Measurements from ENCODE around the gene S100Z.
"Not testable (repeated sequence)": the region's sequence is repeated elsewhere in the genome, so short reads cannot be mapped to it uniquely, and the experiment has no call there.

The S100Z gene

DNA sequence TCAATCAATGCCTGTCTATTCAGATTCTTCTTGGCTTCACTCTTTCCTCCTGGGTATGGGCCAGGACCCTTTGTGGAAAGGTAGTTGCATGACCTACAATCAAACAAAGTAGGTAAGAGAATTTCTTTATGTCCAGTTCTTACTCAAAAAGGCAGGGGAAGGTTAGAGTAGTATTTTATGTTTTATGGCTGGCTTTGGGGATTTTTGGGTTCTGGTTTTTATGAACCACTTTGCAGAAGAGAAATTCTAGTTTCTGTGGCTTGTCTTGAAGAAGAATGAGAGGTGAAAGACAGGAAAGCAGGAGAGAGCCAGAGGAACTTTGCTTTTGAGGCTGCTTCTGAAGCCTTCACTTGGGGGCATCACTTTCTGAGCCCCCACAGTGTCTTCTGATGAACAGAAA, 88.4 kb downstream of the S100Z start:
- Histone ChIP-seq H3K9me3 (ENCODE audit: control insufficient read depth, low read length) (no peaks in the 10 kb centered on the region), H3K4me1 (ENCODE audit: control insufficient read depth, insufficient read depth, low read length) (peaks cover 8% of the 10 kb centered on the region), H3K36me3 (ENCODE audit: control insufficient read depth, insufficient read depth, low read length, severe bottlenecking) (no peaks in the 10 kb centered on the region), H3K27me3 (replicated peaks; ENCODE audit: control insufficient read depth, insufficient read depth, low read length) (no peaks in the 10 kb centered on the region), H3K9ac (ENCODE audit: low read length) (no peak overlapping the region), H3K4me3 (ENCODE audit: low read length) (no peak overlapping the region)
- no peak for DNase-seq (ENCODE audit: low read depth)

DNA sequence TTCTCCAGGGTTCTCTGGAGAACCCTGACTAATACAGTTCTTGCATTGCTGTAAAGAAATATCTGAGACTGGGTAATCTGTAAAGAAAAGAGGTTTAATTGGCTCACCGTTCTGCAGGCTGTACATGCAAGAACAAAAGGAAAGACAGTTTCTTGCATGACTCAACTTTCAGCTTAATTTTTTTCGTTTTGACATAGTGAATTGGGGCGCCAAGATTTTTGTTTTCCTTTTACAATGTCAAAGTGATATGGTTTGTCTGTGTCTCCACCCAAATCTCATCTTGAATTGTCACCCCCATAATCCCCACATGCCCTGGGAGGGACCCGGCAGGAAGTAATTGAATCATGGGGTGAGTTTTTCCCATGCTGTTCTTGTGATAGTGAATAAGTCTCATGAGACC, 91.2 kb downstream of the S100Z start:
- Histone ChIP-seq H3K27me3 (replicated peaks; ENCODE audit: control insufficient read depth, insufficient read depth, low read length) (no peaks in the 10 kb centered on the region), H3K4me1 (ENCODE audit: control insufficient read depth, insufficient read depth, low read length) (peaks cover 9% of the 10 kb centered on the region), H3K9ac (ENCODE audit: low read length) (no peak overlapping the region), H3K36me3 (ENCODE audit: control insufficient read depth, insufficient read depth, low read length, severe bottlenecking) (no peaks in the 10 kb centered on the region), H3K9me3 (ENCODE audit: control insufficient read depth, low read length) (no peaks in the 10 kb centered on the region), H3K4me3 (ENCODE audit: low read length) (no peak overlapping the region)
- no peak for DNase-seq (ENCODE audit: low read depth)

DNA sequence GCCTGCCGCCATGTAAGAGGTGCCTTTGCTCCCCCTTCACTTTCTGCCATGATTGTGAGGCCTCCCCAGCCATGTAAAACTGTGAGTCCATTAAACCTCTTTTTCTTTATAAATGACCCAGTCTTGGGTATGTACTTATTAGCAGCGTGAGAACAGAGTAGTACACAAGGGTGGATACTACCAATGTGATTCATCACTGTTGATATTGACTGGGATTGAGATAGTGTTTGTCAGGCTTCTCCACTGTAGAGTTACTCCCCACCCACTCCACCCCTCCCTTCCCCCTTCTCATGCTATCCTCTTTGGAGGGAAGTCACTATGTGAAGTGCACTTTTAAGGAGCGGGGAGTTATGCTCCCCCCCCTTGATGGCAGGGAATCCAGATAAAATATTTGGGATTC, 91.6 kb downstream of the S100Z start:
- Histone ChIP-seq H3K27me3 (replicated peaks; ENCODE audit: control insufficient read depth, insufficient read depth, low read length) (no peaks in the 10 kb centered on the region), H3K9me3 (ENCODE audit: control insufficient read depth, low read length) (no peaks in the 10 kb centered on the region), H3K4me3 (ENCODE audit: low read length) (no peak overlapping the region), H3K4me1 (ENCODE audit: control insufficient read depth, insufficient read depth, low read length) (peaks cover 9% of the 10 kb centered on the region), H3K36me3 (ENCODE audit: control insufficient read depth, insufficient read depth, low read length, severe bottlenecking) (no peaks in the 10 kb centered on the region), H3K9ac (ENCODE audit: low read length) (no peak overlapping the region)
- DNase-seq (ENCODE audit: low read depth): no peak

DNA sequence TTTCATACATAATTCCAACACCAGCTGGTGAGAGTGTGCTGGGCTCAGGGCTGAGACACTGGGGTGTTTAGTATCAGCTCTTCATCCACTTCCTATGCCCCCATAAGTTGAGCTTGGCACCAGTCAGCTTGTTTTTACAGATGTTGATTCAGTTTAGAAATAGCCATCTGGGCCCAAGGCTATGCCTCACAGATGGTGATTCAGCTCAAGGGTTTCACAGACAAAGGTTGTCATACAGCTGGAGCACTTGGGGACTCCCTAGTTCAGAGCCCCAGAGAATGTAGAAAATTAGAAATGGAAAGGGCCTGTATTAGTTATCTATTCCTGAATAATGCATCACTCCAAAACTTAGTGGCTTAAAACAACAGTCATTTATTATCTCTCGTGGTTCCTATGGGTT, 92.8 kb downstream of the S100Z start:
- H3K27me3 ChIP-seq (replicated peaks; ENCODE audit: control insufficient read depth, insufficient read depth, low read length): no peaks in the 10 kb centered on the region
- no peak overlapping the region for H3K4me3 ChIP-seq (ENCODE audit: low read length)
- peak; percentile 67 for DNase-seq (ENCODE audit: low read depth)
- H3K9me3 ChIP-seq (ENCODE audit: control insufficient read depth, low read length): no peaks in the 10 kb centered on the region
- no peaks in the 10 kb centered on the region for H3K36me3 ChIP-seq (ENCODE audit: control insufficient read depth, insufficient read depth, low read length, severe bottlenecking)
- peaks cover 9% of the 10 kb centered on the region for H3K4me1 ChIP-seq (ENCODE audit: control insufficient read depth, insufficient read depth, low read length)
- H3K9ac ChIP-seq (ENCODE audit: low read length): no peak overlapping the region

DNA sequence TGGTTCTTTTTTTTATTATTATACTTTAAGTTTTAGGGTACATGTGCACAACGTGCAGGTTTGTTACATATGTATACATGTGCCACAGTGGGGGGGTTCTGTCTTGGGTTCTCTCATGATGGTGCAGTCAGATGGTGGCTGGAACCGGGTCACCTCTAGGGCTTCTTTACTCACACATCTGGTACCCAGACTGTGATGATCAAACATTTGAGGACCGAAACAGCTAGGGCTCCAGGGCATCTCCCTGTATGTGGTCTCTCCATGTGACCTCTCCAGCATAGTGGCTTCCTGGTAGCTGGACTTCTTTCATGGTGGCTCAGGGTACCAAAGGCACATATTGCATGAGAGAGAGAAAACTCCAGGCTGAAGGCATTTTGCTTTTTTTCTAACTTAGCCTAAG, 93.2 kb downstream of the S100Z start:
- no peaks in the 10 kb centered on the region for H3K27me3 ChIP-seq (replicated peaks; ENCODE audit: control insufficient read depth, insufficient read depth, low read length)
- DNase-seq (ENCODE audit: low read depth): no peak
- no peaks in the 10 kb centered on the region for H3K9me3 ChIP-seq (ENCODE audit: control insufficient read depth, low read length)
- no peak overlapping the region for H3K4me3 ChIP-seq (ENCODE audit: low read length)
- no peaks in the 10 kb centered on the region for H3K36me3 ChIP-seq (ENCODE audit: control insufficient read depth, insufficient read depth, low read length, severe bottlenecking)
- H3K9ac ChIP-seq (ENCODE audit: low read length): no peak overlapping the region
- peaks cover 9% of the 10 kb centered on the region for H3K4me1 ChIP-seq (ENCODE audit: control insufficient read depth, insufficient read depth, low read length)

DNA sequence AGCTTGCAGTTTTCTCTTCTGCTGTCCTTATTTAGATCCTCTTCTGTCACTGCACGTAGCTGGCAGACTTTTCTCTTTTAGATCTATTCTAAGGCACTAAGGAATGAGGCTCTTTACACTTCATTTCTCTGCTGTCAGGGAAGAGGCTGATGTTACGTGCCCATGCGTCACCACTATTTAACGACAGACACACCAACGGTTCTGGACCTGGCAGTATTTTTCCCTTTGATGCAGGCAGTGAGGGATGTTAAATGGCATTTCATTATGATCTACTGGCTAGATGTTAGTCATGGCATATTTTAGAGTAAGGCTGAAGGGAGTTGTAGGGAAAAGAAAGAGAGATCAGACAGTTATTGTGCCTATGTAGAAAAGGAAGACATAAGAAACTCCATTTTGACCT, 94.8 kb downstream of the S100Z start:
- H3K4me1 ChIP-seq (ENCODE audit: control insufficient read depth, insufficient read depth, low read length): peaks cover 9% of the 10 kb centered on the region
- no peaks in the 10 kb centered on the region for H3K36me3 ChIP-seq (ENCODE audit: control insufficient read depth, insufficient read depth, low read length, severe bottlenecking)
- no peaks in the 10 kb centered on the region for H3K27me3 ChIP-seq (replicated peaks; ENCODE audit: control insufficient read depth, insufficient read depth, low read length)
- no peak overlapping the region for H3K4me3 ChIP-seq (ENCODE audit: low read length)
- H3K9me3 ChIP-seq (ENCODE audit: control insufficient read depth, low read length): no peaks in the 10 kb centered on the region
- no peak for DNase-seq (ENCODE audit: low read depth)
- no peak overlapping the region for H3K9ac ChIP-seq (ENCODE audit: low read length)

- not testable (repeated sequence) for H3K4me3 ChIP-seq (ENCODE audit: low read length); H3K4me1 ChIP-seq (ENCODE audit: control insufficient read depth, insufficient read depth, low read length); H3K9ac ChIP-seq (ENCODE audit: low read length); DNase-seq (ENCODE audit: low read depth); H3K27me3 ChIP-seq (replicated peaks; ENCODE audit: control insufficient read depth, insufficient read depth, low read length); H3K9me3 ChIP-seq (ENCODE audit: control insufficient read depth, low read length); H3K36me3 ChIP-seq (ENCODE audit: control insufficient read depth, insufficient read depth, low read length, severe bottlenecking)
Observed at GRCh38 chr5:76945238-76945637, 95.4 kb downstream of the S100Z start.

DNA sequence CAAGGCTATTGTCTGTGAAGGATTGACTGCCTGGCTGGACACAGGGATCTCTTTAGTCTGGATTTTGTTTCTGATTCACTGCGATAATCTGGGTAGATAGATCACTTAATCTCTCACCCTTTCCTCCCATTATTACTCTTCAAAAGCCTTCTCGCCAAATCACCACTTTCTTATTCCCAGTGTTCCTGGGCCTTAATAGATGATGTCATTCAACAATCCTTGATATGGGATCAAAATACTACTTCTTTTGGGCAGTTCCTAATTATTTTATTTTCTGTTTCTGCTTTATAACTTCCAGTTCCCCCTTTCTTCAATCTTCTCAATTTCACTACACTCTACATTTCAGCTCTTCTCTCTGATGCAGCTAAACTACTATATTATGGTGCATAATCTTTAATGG, 96.3 kb downstream of the S100Z start:
- H3K9me3 ChIP-seq (ENCODE audit: control insufficient read depth, low read length): no peaks in the 10 kb centered on the region
- H3K4me1 ChIP-seq (ENCODE audit: control insufficient read depth, insufficient read depth, low read length): peaks cover 9% of the 10 kb centered on the region
- no peak for DNase-seq (ENCODE audit: low read depth)
- no peaks in the 10 kb centered on the region for H3K36me3 ChIP-seq (ENCODE audit: control insufficient read depth, insufficient read depth, low read length, severe bottlenecking)
- H3K27me3 ChIP-seq (replicated peaks; ENCODE audit: control insufficient read depth, insufficient read depth, low read length): no peaks in the 10 kb centered on the region
- no peak overlapping the region for H3K4me3 ChIP-seq (ENCODE audit: low read length)
- H3K9ac ChIP-seq (ENCODE audit: low read length): no peak overlapping the region

DNA sequence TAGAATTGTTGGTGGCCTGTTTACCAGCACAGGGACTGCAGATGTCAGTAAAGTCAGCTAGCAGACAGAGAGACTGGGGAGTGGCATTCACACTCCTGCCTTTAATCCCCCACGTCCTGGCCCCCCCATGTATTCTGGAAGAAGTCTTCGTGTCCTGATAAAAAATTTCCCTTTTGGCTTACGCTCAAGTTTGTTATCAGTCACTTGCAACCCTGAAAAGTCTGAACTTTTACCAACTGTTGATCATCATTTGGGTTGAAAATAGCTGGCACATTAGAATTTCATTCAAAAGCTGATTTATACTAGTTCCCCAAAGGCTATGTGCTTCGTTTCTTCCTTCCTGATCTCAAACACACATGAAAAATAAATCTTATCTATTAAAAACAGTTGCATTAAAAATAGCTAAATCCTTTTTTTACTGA, 97.3 kb downstream of the S100Z start:
- H3K4me1 ChIP-seq (ENCODE audit: control insufficient read depth, insufficient read depth, low read length): peaks cover 9% of the 10 kb centered on the region
- no peaks in the 10 kb centered on the region for H3K27me3 ChIP-seq (replicated peaks; ENCODE audit: control insufficient read depth, insufficient read depth, low read length)
- H3K4me3 ChIP-seq (ENCODE audit: low read length): no peak overlapping the region
- H3K9ac ChIP-seq (ENCODE audit: low read length): no peak overlapping the region
- no peak for DNase-seq (ENCODE audit: low read depth)
- H3K9me3 ChIP-seq (ENCODE audit: control insufficient read depth, low read length): no peaks in the 10 kb centered on the region
- H3K36me3 ChIP-seq (ENCODE audit: control insufficient read depth, insufficient read depth, low read length, severe bottlenecking): no peaks in the 10 kb centered on the region

GRCh38 chr5:76952795-76953536, 103.2 kb downstream of the S100Z start, which contains the start of gene CRHBP:
TSS of gene CRHBP (plus strand) at chr5:76953045. CDS start at chr5:76953135, 90 bp downstream.
- peaks cover 23% of the 10 kb centered on the region for H3K27me3 ChIP-seq (replicated peaks; ENCODE audit: control insufficient read depth, insufficient read depth, low read length)
- peaks cover 7% of the 10 kb centered on the region for H3K4me1 ChIP-seq (ENCODE audit: control insufficient read depth, insufficient read depth, low read length)
- H3K9ac ChIP-seq (ENCODE audit: low read length): no peak within 1 kb of the TSS
- H3K36me3 ChIP-seq (ENCODE audit: control insufficient read depth, insufficient read depth, low read length, severe bottlenecking): no peaks in the 10 kb centered on the region
- peak within 1 kb of the TSS; percentile 65 for H3K4me3 ChIP-seq (ENCODE audit: low read length)
- DNase-seq (ENCODE audit: low read depth): no peak
- H3K9me3 ChIP-seq (ENCODE audit: control insufficient read depth, low read length): no peaks in the 10 kb centered on the region

DNA sequence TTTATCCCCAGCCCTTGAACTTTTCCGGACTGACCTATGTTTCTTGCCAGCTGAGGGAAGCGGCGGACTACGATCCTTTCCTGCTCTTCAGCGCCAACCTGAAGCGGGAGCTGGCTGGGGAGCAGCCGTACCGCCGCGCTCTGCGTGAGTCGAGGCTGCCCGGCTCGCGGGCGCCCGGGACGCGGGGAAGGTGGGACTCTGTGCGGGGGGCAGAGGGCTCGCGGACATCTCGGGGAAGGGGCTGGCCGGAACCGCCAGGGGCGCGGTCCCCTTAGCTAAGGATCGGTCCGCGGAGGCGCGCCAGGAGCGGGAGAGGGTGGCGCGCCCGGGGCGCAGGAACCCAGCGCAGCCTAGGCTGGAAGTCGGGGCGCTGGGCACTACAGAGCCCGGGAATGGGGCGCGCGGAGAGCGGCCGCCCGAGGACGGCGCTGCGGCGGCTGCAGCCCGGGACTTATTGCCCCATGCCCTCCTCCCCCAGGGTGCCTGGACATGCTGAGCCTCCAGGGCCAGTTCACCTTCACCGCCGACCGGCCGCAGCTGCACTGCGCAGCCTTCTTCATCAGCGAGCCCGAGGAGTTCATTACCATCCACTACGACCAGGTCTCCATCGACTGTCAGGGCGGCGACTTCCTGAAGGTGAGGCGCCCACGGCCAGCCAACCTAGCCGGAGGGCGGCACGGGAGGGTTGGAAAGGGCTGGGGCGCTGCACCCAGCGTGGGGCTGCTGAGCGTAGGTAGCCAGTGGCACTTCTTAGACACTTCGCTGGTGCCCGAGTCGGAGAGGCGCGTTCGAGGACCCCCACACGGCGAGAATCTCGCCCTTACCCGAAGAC, 104.0 kb downstream of the S100Z start:
- Histone ChIP-seq H3K4me3 (ENCODE audit: low read length) (peak overlapping the region; percentile 65), H3K9ac (ENCODE audit: low read length) (no peak overlapping the region), H3K27me3 (replicated peaks; ENCODE audit: control insufficient read depth, insufficient read depth, low read length) (peaks cover 23% of the 10 kb centered on the region), H3K36me3 (ENCODE audit: control insufficient read depth, insufficient read depth, low read length, severe bottlenecking) (no peaks in the 10 kb centered on the region), H3K4me1 (ENCODE audit: control insufficient read depth, insufficient read depth, low read length) (peaks cover 8% of the 10 kb centered on the region), H3K9me3 (ENCODE audit: control insufficient read depth, low read length) (no peaks in the 10 kb centered on the region)
- peak; percentile 30 for DNase-seq (ENCODE audit: low read depth)
